Fibroblast of the aortic adventitia (primary cell): ENCODE data around the gene ASXL1. TPM values are rescaled to one million over a fixed set of nuclear protein-coding genes. Genes with fewer than 3 reads are reported as not detected.

Experiments
- DNase-seq: peaks from one replicate; pipeline ENCODE4 v3.0.0-alpha.2; 2010; ENCODE audit warnings: low read depth
- H3K4me3 ChIP-seq: 2 replicates; pipeline ENCODE4 v1.5.1; 2011; ENCODE audit warnings: low read depth, mild to moderate bottlenecking, control low read depth, low read length, moderate library complexity
- CTCF ChIP-seq: IDR thresholded peaks from 2 replicates; pipeline ENCODE4 v1.5.1; 2011; ENCODE audit warnings: mild to moderate bottlenecking, low read length, control low read depth, inconsistent platforms; ENCODE audit not compliant: insufficient read depth
- total RNA-seq: library from RNA; depleted of rRNA; stranded (reverse); fragments of >200 nt; gene quantifications from 2 replicates; pipeline ENCODE4 v1.2.3, GENCODE V29; 2012; ENCODE audit warnings: low replicate concordance

ASXL1 gene
- total RNA-seq, 1 donor = 57.4 TPM

GRCh38 chr20:32387252-32387651 is 29.1 kb downstream of the ASXL1 start:
- no peak for TF ChIP-seq CTCF
- DNase-seq = no peak
- H3K4me3 ChIP-seq = no peak overlapping the region

GRCh38 chr20:32391003-32391402 is 32.9 kb downstream of the ASXL1 start:
- TF ChIP-seq CTCF = no peak
- DNase-seq = no peak
- no peak overlapping the region for H3K4me3 ChIP-seq

- no peak overlapping the region for H3K4me3 ChIP-seq
- TF ChIP-seq CTCF = no peak
- DNase-seq = no peak
Measured at GRCh38 chr20:32395066-32395465, 36.9 kb downstream of the ASXL1 start.

- H3K4me3 ChIP-seq = no peak overlapping the region
- TF ChIP-seq CTCF = no peak
- no peak for DNase-seq
Measured at GRCh38 chr20:32396646-32397160, 38.6 kb downstream of the ASXL1 start.

- TF ChIP-seq CTCF = no peak
- no peak for DNase-seq
- no peak overlapping the region for H3K4me3 ChIP-seq
Measured at GRCh38 chr20:32397567-32398084, 39.5 kb downstream of the ASXL1 start.

- no peak overlapping the region for H3K4me3 ChIP-seq
- no peak for TF ChIP-seq CTCF
- DNase-seq = no peak
Measured at GRCh38 chr20:32400476-32400875, 42.3 kb downstream of the ASXL1 start.

- no peak for TF ChIP-seq CTCF
- DNase-seq = no peak
- H3K4me3 ChIP-seq = no peak overlapping the region
Measured at GRCh38 chr20:32404017-32404416, 45.9 kb downstream of the ASXL1 start.
